ENCODE results near the gene COX17.

DNA sequence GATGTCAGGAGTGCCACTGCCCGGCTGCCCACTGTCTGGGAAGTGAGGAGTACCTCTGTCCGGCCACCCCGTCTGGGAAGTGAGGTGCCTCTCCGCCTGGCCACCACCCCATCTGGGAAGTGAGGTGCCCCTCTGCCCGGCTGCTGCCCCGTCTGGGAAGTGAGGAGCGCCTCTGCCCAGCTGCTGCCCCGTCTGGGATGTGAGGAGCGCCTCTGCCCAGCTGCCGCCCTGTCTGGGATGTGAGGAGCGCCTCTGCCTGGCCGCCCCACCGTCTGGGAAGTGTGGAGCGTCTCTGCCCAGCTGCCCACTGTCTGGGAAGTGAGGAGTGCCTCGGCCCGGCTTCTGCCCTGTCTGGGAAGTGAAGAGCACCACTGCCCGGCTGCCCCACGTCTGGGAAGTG lies 3.3 kb downstream of the COX17 start:
- TF ChIP-seq, protein P1, sequence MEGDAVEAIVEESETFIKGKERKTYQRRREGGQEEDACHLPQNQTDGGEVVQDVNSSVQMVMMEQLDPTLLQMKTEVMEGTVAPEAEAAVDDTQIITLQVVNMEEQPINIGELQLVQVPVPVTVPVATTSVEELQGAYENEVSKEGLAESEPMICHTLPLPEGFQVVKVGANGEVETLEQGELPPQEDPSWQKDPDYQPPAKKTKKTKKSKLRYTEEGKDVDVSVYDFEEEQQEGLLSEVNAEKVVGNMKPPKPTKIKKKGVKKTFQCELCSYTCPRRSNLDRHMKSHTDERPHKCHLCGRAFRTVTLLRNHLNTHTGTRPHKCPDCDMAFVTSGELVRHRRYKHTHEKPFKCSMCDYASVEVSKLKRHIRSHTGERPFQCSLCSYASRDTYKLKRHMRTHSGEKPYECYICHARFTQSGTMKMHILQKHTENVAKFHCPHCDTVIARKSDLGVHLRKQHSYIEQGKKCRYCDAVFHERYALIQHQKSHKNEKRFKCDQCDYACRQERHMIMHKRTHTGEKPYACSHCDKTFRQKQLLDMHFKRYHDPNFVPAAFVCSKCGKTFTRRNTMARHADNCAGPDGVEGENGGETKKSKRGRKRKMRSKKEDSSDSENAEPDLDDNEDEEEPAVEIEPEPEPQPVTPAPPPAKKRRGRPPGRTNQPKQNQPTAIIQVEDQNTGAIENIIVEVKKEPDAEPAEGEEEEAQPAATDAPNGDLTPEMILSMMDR (IDR thresholded peaks at IDR 0.05), result no peak
- TF ChIP-seq POLR2A (IDR thresholded peaks at IDR 0.05) (no peak), POLR2AphosphoS5 (IDR thresholded peaks at IDR 0.05) (no peak)
